PC-3 (cell line): ENCODE results near the gene HNF4A. TPM values are rescaled to one million over a fixed set of nuclear protein-coding genes. Genes with fewer than 3 reads are reported as not detected.

Experiments used
- ATAC-seq: fragments of 200-7000 bp; cut with Tn5 transposase; 2 replicates; pipeline ENCODE4 v1.9.1; 2020; ENCODE audit warnings: mild to moderate bottlenecking, moderate library complexity
- BruUV-seq: library from RNA; stranded (reverse); fragments of 400-500 nt; replicated peaks from 2 replicates; lab custom pipeline; 2021; lab: Mats Ljungman, UMichigan
- CTCF ChIA-PET: fragments of 300-600 bp; sonication (Branson Sonifier 250); formaldehyde crosslinking; loops from one replicate; lab custom pipeline; 2022; ENCODE audit warnings: antibody characterized with exemption; lab: Charles Lee
- POLR2A ChIA-PET: fragments of 300-600 bp; sonication (Branson Sonifier 250); formaldehyde crosslinking; loops from one replicate; lab custom pipeline; 2022; ENCODE audit warnings: antibody characterized with exemption; ENCODE audit not compliant: unreplicated experiment; lab: Charles Lee
- DNase-seq: peaks from one replicate; pipeline ENCODE4 v3.0.0-alpha.2; 2015
- H2AFZ ChIP-seq: fragments of 300-600 bp; sonication (generic); 2 replicates; pipeline ENCODE4 v1.6.0; 2016; ENCODE audit warnings: antibody characterized with exemption, low read length
- H3F3A ChIP-seq: fragments of 300-600 bp; sonication (generic); one replicate; pipeline ENCODE4 v1.6.0; 2017; ENCODE audit warnings: antibody characterized with exemption, low read length, control low read depth, mild to moderate bottlenecking; ENCODE audit not compliant: unreplicated experiment
- H3K27ac ChIP-seq: fragments of 300-600 bp; sonication (generic); 2 replicates; pipeline ENCODE4 v1.5.1; 2016; ENCODE audit warnings: mild to moderate bottlenecking, low read length
- H3K27me3 ChIP-seq: fragments of 300-600 bp; sonication (generic); 2 replicates; pipeline ENCODE4 v1.6.1; 2016; ENCODE audit warnings: low read length, mixed read lengths
- H3K36me3 ChIP-seq: fragments of 300-600 bp; sonication (generic); 2 replicates; pipeline ENCODE4 v1.6.1; 2016; ENCODE audit warnings: low read depth, mixed run types, low read length, mixed read lengths
- H3K4me1 ChIP-seq: fragments of 300-600 bp; sonication (generic); 2 replicates; pipeline ENCODE4 v1.5.1; 2016; ENCODE audit warnings: low read length; ENCODE audit not compliant: insufficient read depth
- H3K4me2 ChIP-seq: fragments of 300-600 bp; sonication (generic); 2 replicates; pipeline ENCODE4 v1.6.0; 2016; ENCODE audit warnings: low read length
- H3K4me3 ChIP-seq: fragments of 300-600 bp; sonication (generic); 2 replicates; pipeline ENCODE4 v1.5.1; 2016; ENCODE audit warnings: mild to moderate bottlenecking, low read length, mixed read lengths
- H3K79me2 ChIP-seq: fragments of 300-600 bp; sonication (generic); 2 replicates; pipeline ENCODE4 v1.6.1; 2017; ENCODE audit warnings: low read length, mixed read lengths
- H3K9ac ChIP-seq: fragments of 300-600 bp; sonication (generic); 2 replicates; pipeline ENCODE4 v1.6.0; 2016; ENCODE audit warnings: mild to moderate bottlenecking, low read length
- H3K9me2 ChIP-seq: fragments of 300-600 bp; sonication (generic); replicated peaks from 2 replicates; pipeline ENCODE4 v1.6.1; 2016; ENCODE audit warnings: mixed run types, low read length, mixed read lengths
- H3K9me3 ChIP-seq: fragments of 300-600 bp; sonication (generic); 2 replicates; pipeline ENCODE4 v1.6.1; 2016; ENCODE audit warnings: low read length, mixed read lengths
- H4K20me1 ChIP-seq: fragments of 300-600 bp; sonication (generic); 2 replicates; pipeline ENCODE4 v1.6.1; 2016; ENCODE audit warnings: low read length, mixed read lengths
- EZH2 ChIP-seq: fragments of 300-600 bp; sonication (generic); IDR thresholded peaks from one replicate; pipeline ENCODE4 v1.6.1; 2017; ENCODE audit warnings: antibody characterized with exemption, mild to moderate bottlenecking, low read length; ENCODE audit not compliant: unreplicated experiment
- EZH2phosphoT487 ChIP-seq: fragments of 300-600 bp; sonication (generic); IDR thresholded peaks from 2 replicates; pipeline ENCODE4 v1.6.1; 2018; ENCODE audit warnings: mild to moderate bottlenecking, antibody characterized with exemption, low read length, borderline replicate concordance
- intact Hi-C: fragments of 100-400 bp; cut with micrococcal nuclease; formaldehyde crosslinking; loops from 2 replicates; pipeline ENCODE4 v1.9.0; 2023
- total RNA-seq: library from RNA; depleted of rRNA; stranded (reverse); fragments of >200 nt; gene quantifications from 2 replicates; pipeline ENCODE4 v1.2.3, GENCODE V29; 2014
- TF ChIP-seq, protein P1 (sequence below): fragments of 300-600 bp; sonication (generic); conservative IDR thresholded peaks from 2 replicates; pipeline ENCODE4 v1.5.1; 2017; ENCODE audit warnings: antibody characterized with exemption, low read depth, mild to moderate bottlenecking, low read length

Gene HNF4A
- total RNA-seq, 1 experiment from 2014 or later, result not detected

DNA sequence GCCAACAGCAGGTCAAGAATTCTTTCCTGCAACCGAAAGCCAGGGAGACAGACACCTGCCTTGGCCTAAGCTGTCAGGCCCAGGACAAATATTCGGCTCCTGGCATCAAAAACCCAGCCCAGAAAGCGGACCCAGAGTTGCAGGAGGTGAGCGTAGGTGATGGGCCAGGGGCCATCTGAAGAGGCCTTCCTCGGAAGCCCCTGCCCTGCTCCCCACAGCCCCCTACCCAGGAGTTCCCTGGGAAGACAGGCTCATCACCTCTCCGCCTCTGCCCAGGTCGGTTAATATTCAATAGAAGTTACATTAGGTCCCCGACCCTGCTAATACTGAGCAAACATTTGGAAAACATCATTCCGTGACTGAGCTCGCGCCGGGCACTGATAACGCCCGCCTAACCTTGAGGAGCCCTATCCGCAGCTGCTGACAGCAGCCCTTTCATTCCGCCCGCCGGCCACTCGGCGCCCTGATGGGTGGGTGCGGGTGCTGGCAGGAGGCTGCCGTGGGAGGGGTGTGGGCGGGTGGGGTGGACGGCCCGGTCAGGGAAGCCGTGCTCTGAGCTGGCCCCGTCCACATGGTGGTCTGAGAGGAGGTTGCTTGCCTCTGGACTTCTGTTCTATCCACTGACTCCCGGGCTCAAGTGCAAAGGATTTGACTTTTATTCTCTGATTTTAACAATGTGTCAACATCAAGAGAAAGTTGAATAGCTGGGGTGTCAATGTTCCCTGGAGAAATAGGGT is 55.7 kb downstream of the HNF4A start:
- POLR2A ChIA-PET, result no interaction called here
- Histone ChIP-seq H3F3A (no peaks in the 10 kb centered on the region), H3K4me3 (no peak overlapping the region), H3K4me2 (no peak overlapping the region), H3K27me3 (no peaks in the 10 kb centered on the region), H2AFZ (no peak overlapping the region), H3K79me2 (no peaks in the 10 kb centered on the region), H3K27ac (no peak overlapping the region), H3K9me2 (no peaks in the 10 kb centered on the region), H3K36me3 (no peaks in the 10 kb centered on the region), H3K9me3 (no peaks in the 10 kb centered on the region), H3K4me1 (peaks cover 35% of the 10 kb centered on the region), H3K9ac (no peak overlapping the region), H4K20me1 (no peaks in the 10 kb centered on the region)
- CTCF ChIA-PET, result no interaction called here
- DNase-seq (no peak), ATAC-seq (no peak)
- BruUV-seq, result no TSS peak
- TF ChIP-seq EZH2phosphoT487 (no peak), EZH2 (no peak)
- TF ChIP-seq, protein P1, sequence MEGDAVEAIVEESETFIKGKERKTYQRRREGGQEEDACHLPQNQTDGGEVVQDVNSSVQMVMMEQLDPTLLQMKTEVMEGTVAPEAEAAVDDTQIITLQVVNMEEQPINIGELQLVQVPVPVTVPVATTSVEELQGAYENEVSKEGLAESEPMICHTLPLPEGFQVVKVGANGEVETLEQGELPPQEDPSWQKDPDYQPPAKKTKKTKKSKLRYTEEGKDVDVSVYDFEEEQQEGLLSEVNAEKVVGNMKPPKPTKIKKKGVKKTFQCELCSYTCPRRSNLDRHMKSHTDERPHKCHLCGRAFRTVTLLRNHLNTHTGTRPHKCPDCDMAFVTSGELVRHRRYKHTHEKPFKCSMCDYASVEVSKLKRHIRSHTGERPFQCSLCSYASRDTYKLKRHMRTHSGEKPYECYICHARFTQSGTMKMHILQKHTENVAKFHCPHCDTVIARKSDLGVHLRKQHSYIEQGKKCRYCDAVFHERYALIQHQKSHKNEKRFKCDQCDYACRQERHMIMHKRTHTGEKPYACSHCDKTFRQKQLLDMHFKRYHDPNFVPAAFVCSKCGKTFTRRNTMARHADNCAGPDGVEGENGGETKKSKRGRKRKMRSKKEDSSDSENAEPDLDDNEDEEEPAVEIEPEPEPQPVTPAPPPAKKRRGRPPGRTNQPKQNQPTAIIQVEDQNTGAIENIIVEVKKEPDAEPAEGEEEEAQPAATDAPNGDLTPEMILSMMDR, result no peak
- intact Hi-C loops, result no loop called here

DNA sequence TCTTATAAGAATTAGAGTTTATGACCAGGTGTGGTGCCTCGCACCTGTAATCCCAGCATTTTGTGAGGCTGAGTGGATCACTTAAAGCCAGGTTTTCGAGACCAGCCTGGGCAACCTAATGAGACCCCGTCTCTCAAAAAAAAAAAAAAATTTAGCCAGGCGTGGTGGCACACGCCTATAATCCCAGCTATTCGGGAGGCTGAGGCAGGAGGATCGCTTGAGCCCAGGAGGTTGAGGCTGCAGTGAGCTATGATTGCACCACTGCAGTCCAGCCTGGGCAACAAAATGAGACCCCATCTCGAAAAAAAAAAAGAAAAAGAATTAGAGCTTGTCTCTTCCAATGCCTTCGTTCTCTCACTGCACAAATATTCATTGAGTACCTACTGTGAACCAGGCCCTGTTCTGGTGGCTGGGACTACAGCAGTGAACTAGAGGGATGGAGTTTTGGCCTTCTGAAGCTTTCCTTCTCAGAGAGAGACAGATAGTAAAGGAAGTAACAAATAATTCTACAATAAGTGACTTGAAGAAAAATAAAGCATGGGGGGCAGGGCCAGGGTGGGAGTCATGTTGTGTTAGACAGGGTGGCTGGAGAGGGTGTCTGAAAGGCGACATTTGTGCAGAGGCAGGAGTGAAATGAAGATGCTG is 56.4 kb downstream of the HNF4A start:
- no peak overlapping the region for H3K4me3 ChIP-seq
- H3K79me2 ChIP-seq, result no peaks in the 10 kb centered on the region
- H3K9me3 ChIP-seq, result no peaks in the 10 kb centered on the region
- DNase-seq, result no peak
- H3K27me3 ChIP-seq, result no peaks in the 10 kb centered on the region
- H3F3A ChIP-seq, result no peaks in the 10 kb centered on the region
- intact Hi-C loops, result no loop called here
- no peaks in the 10 kb centered on the region for H3K36me3 ChIP-seq
- H3K4me1 ChIP-seq, result peaks cover 29% of the 10 kb centered on the region
- H2AFZ ChIP-seq, result no peak overlapping the region
- no TSS peak for BruUV-seq
- no peaks in the 10 kb centered on the region for H3K9me2 ChIP-seq
- H3K9ac ChIP-seq, result no peak overlapping the region
- POLR2A ChIA-PET, result no interaction called here
- no peaks in the 10 kb centered on the region for H4K20me1 ChIP-seq
- no peak overlapping the region for H3K4me2 ChIP-seq
- H3K27ac ChIP-seq, result no peak overlapping the region
- ATAC-seq, result no peak
- TF ChIP-seq EZH2phosphoT487 (no peak), EZH2 (no peak)
- TF ChIP-seq, protein P1, result no peak
- CTCF ChIA-PET, result no interaction called here
